ENCODE results near the gene PLCH1. TPM values are rescaled to one million over a fixed set of nuclear protein-coding genes. Genes with fewer than 3 reads are reported as not detected.

Gene PLCH1
- total and polyA plus RNA-seq, 2 of the 8 experiments (the other 6 are each of a cell fraction or from before 2014, with no cell fraction given) = 5.8 to 17.2 TPM

DNA sequence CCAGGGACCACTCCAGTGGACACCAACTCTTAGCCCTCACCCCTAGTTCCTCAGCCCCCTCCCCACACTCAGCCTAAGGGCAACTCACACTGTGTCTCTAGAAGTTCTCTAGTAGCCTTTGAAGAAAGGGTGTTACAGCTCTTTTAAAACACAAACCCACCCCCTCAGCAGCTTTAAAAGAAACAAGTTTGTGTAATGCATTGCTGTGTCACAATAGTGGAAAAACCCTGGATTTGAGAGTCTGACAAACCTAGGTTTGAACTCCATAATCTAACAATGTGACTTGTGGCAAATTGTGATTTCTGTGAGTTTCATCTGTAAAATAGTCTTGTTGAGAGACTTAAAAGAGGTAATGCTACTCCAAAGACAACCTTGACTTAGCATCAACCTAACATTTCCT, 54.0 kb downstream of the PLCH1 start:
- DNase-seq (ENCODE audit: low read depth in 1 of 2, low spot score in 2 of 2) = no peak
- no peaks in the 10 kb centered on the region for H3K4me1 ChIP-seq (replicated peaks in 1 of 4; ENCODE audit: control insufficient read depth in 3 of 4, insufficient read depth in 4 of 4, low read length in 3 of 4)
- no peak overlapping the region for H3K14ac ChIP-seq (ENCODE audit: insufficient read length)
- H3K9ac ChIP-seq (replicated peaks in 1 of 4; ENCODE audit: extremely low read depth in 1 of 4, low read depth in 3 of 4, low read length in 3 of 4) = no peak overlapping the region
- no peak overlapping the region for H2BK20ac ChIP-seq (ENCODE audit: low read length)
- no peak overlapping the region for H3K23ac ChIP-seq (ENCODE audit: insufficient read length)
- ChIA-PET POLR2A (ENCODE audit: partially characterized antibody) (no interaction called here), CTCF (ENCODE audit: partially characterized antibody) (no interaction called here)
- H3K27me3 ChIP-seq (replicated peaks in 1 of 4; ENCODE audit: control insufficient read depth in 3 of 4, extremely low read depth in 1 of 4, insufficient read depth in 3 of 4, low read length in 3 of 4) = no peaks in the 10 kb centered on the region
- no peak overlapping the region for H2AK5ac ChIP-seq (ENCODE audit: low read depth, low read length)
- no peak overlapping the region for H3K4me3 ChIP-seq (ENCODE audit: extremely low read depth in 1 of 4, insufficient read depth in 2 of 4, low read depth in 3 of 4, low read length in 4 of 4)
- H3K36me3 ChIP-seq (ENCODE audit: control insufficient read depth in 2 of 4, insufficient read depth in 4 of 4, low read length in 3 of 4) = no peaks in the 10 kb centered on the region; a peak in 1 of 8 replicates
- H2AFZ ChIP-seq (ENCODE audit: low read length) = no peak overlapping the region
- H2BK5ac ChIP-seq (ENCODE audit: low read depth, low read length) = no peak overlapping the region
- no peak for FAIRE-seq
- H3K23me2 ChIP-seq (ENCODE audit: low read depth, low read length) = no peaks in the 10 kb centered on the region
- H2BK15ac ChIP-seq (ENCODE audit: low read length) = no peak overlapping the region
- H4K5ac ChIP-seq (ENCODE audit: insufficient read length, low read depth, low read length) = no peak overlapping the region
- H3K56ac ChIP-seq (replicated peaks; ENCODE audit: insufficient read length, low read depth, low read length) = no peak overlapping the region
- no peaks in the 10 kb centered on the region for H4K20me1 ChIP-seq (replicated peaks in 1 of 2; ENCODE audit: control insufficient read depth in 1 of 2, insufficient read depth in 2 of 2, low read length in 2 of 2)
- no peak overlapping the region for H2BK12ac ChIP-seq (ENCODE audit: low read depth, low read length)
- H3K4me2 ChIP-seq (ENCODE audit: insufficient read depth in 1 of 2, low read depth in 2 of 2, low read length in 2 of 2) = no peak overlapping the region
- H4K8ac ChIP-seq (ENCODE audit: extremely low read depth, insufficient read depth, low read length) = no peak overlapping the region
- H3K9me3 ChIP-seq (ENCODE audit: insufficient read depth in 2 of 2, low read depth in 1 of 2, low read length in 1 of 2) = no peaks in the 10 kb centered on the region
- H3K79me2 ChIP-seq (ENCODE audit: control insufficient read depth in 1 of 2, insufficient read depth in 2 of 2, low read length in 2 of 2) = 0 out of 4 replicates have a peak, but pooled peaks cover 0 to 2% of the 10 kb centered on the region in 2 experiments
- H3K27ac ChIP-seq (ENCODE audit: low read depth, low read length) = no peak overlapping the region
- 0 out of 2 replicates have a peak, but pooled peaks cover 3% of the 10 kb centered on the region for H3K79me1 ChIP-seq (ENCODE audit: low read depth, low read length)
- no peak overlapping the region for H4K91ac ChIP-seq (replicated peaks; ENCODE audit: insufficient read length, low read length)
- no peak overlapping the region for H2BK120ac ChIP-seq (replicated peaks; ENCODE audit: low read depth, low read length)
- no peak overlapping the region for H3K18ac ChIP-seq (ENCODE audit: extremely low read depth, low read length)
- no peak overlapping the region for H3K4ac ChIP-seq (replicated peaks; ENCODE audit: insufficient read length, low read depth, low read length)
- TF ChIP-seq KDM1A (IDR thresholded peaks at IDR 0.05; ENCODE audit: borderline replicate concordance, low read length) = no peak
- TF ChIP-seq, protein P1, sequence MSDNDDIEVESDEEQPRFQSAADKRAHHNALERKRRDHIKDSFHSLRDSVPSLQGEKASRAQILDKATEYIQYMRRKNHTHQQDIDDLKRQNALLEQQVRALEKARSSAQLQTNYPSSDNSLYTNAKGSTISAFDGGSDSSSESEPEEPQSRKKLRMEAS (IDR thresholded peaks at IDR 0.05) = no peak
- no peak for TF ChIP-seq ZNF274 (IDR thresholded peaks at IDR 0.05; ENCODE audit: borderline replicate concordance, extremely low read depth, low read length)
- no peak for TF ChIP-seq FOSL1 (IDR thresholded peaks at IDR 0.05; ENCODE audit: insufficient read depth, low read depth, low read length)
- TF ChIP-seq CBX5 (IDR thresholded peaks at IDR 0.05; ENCODE audit: low read depth, low read length) = no peak
- TF ChIP-seq CHD2 (IDR thresholded peaks at IDR 0.05; ENCODE audit: low read length) = no peak
- TF ChIP-seq TBP (IDR thresholded peaks at IDR 0.05; ENCODE audit: low read depth, low read length) = no peak
- TF ChIP-seq NANOG (IDR thresholded peaks at IDR 0.05; ENCODE audit: insufficient read depth, low read depth, low read length, poor library complexity, severe bottlenecking) = no peak
- TF ChIP-seq JUND (IDR thresholded peaks at IDR 0.05; ENCODE audit: low read length) = no peak
- TF ChIP-seq, protein P2, sequence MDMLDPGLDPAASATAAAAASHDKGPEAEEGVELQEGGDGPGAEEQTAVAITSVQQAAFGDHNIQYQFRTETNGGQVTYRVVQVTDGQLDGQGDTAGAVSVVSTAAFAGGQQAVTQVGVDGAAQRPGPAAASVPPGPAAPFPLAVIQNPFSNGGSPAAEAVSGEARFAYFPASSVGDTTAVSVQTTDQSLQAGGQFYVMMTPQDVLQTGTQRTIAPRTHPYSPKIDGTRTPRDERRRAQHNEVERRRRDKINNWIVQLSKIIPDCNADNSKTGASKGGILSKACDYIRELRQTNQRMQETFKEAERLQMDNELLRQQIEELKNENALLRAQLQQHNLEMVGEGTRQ (IDR thresholded peaks at IDR 0.05; ENCODE audit: low read length) = no peak
- no peak for TF ChIP-seq RNF2 (IDR thresholded peaks at IDR 0.05; ENCODE audit: borderline replicate concordance, low read depth, low read length, missing control alignments, poor library complexity, severe bottlenecking)
- no peak for TF ChIP-seq SIN3A (conservative IDR thresholded peaks at IDR 0.05 in 1 of 2, IDR thresholded peaks at IDR 0.05 in 1 of 2; ENCODE audit: low read depth in 1 of 2, low read length in 2 of 2)
- TF ChIP-seq RXRA (IDR thresholded peaks at IDR 0.05; ENCODE audit: insufficient read depth, low read depth, low read length) = no peak
- no peak for TF ChIP-seq BRCA1 (IDR thresholded peaks at IDR 0.05; ENCODE audit: low read depth, low read length)

Data from H1 (cell line).